HepG2 (cell line): ENCODE data around the gene SLC25A38. TPM values are rescaled to one million over a fixed set of nuclear protein-coding genes. Genes with fewer than 3 reads are reported as not detected.
A peak's percentile ranks its signal among the peaks of the same experiment; 100 is the strongest.

Experiments
- CBX2 ChIP-seq, 2 experiments: fragments of 200-600 bp in 1 of 2; sonication (generic); formaldehyde crosslinking in 1 of 2; IDR thresholded peaks; 2 replicates each; pipeline versions ENCODE4 v1.7.0 to v1.8.1; 2018 to 2022; ENCODE audit warnings: low read depth in 2 of 2, low read length in 1 of 2, mild to moderate bottlenecking in 1 of 2, missing genetic modification reagents in 1 of 2
- DPF2 ChIP-seq: sonication (generic); formaldehyde crosslinking; IDR thresholded peaks from 2 replicates; pipeline ENCODE4 v1.4.0; 2020; ENCODE audit warnings: mild to moderate bottlenecking, low read depth, missing genetic modification reagents, borderline replicate concordance
- EED ChIP-seq: sonication (generic); formaldehyde crosslinking; IDR thresholded peaks from 2 replicates; pipeline ENCODE4 v1.5.0; 2020; ENCODE audit warnings: mild to moderate bottlenecking, missing genetic modification reagents
- ERF ChIP-seq: IDR thresholded peaks from 2 replicates; pipeline ENCODE4 v1.6.1; 2018; ENCODE audit warnings: missing biosample characterization, missing genetic modification reagents
- GPBP1L1 ChIP-seq: sonication (generic); formaldehyde crosslinking; IDR thresholded peaks from 2 replicates; pipeline ENCODE4 v1.5.0; 2020; ENCODE audit warnings: mild to moderate bottlenecking, missing genetic modification reagents
- HMG20A ChIP-seq: IDR thresholded peaks from 2 replicates; pipeline ENCODE4 v1.6.1; 2016; ENCODE audit warnings: borderline replicate concordance
- MAFF ChIP-seq: IDR thresholded peaks from 2 replicates; pipeline ENCODE4 v1.6.1; 2011; ENCODE audit warnings: low read depth, low read length, improper control_type of control experiment
- MIER2 ChIP-seq: IDR thresholded peaks from 2 replicates; pipeline ENCODE4 v1.6.1; 2016; ENCODE audit warnings: missing biosample characterization, missing genetic modification reagents
- MLXIP ChIP-seq: sonication (generic); formaldehyde crosslinking; IDR thresholded peaks from 2 replicates; pipeline ENCODE4 v1.9.0; 2021; ENCODE audit warnings: missing genetic modification reagents, borderline replicate concordance
- REL ChIP-seq: sonication (generic); formaldehyde crosslinking; conservative IDR thresholded peaks from 2 replicates; pipeline ENCODE4 v1.8.0; 2022; ENCODE audit warnings: mild to moderate bottlenecking, missing genetic modification reagents, moderate library complexity
- SNAI1 ChIP-seq: sonication (generic); formaldehyde crosslinking; IDR thresholded peaks from 2 replicates; pipeline ENCODE4 v1.5.0; 2020; ENCODE audit warnings: mild to moderate bottlenecking, missing genetic modification reagents, borderline replicate concordance
- SRSF4 ChIP-seq: fragments of 200-400 bp; formaldehyde crosslinking; IDR thresholded peaks from one replicate; pipeline ENCODE4 v1.6.1; 2018; ENCODE audit warnings: mild to moderate bottlenecking, low read depth, low read length, moderate library complexity; ENCODE audit not compliant: poor library complexity, severe bottlenecking
- TEF ChIP-seq: sonication (generic); formaldehyde crosslinking; IDR thresholded peaks from 2 replicates; pipeline ENCODE4 v1.5.0; 2020; ENCODE audit warnings: missing genetic modification reagents
- ZBTB10 ChIP-seq: sonication (generic); formaldehyde crosslinking; IDR thresholded peaks from 2 replicates; pipeline ENCODE4 v1.4.0; 2020; ENCODE audit warnings: missing genetic modification reagents, borderline replicate concordance
- ZKSCAN5 ChIP-seq: sonication (generic); formaldehyde crosslinking; IDR thresholded peaks from 2 replicates; pipeline ENCODE4 v1.5.1; 2020; ENCODE audit warnings: mild to moderate bottlenecking, missing genetic modification reagents
- ZNF124 ChIP-seq: sonication (generic); formaldehyde crosslinking; IDR thresholded peaks from 2 replicates; pipeline ENCODE4 v1.4.0; 2020; ENCODE audit warnings: missing genetic modification reagents
- ZNF256 ChIP-seq: sonication (generic); formaldehyde crosslinking; conservative IDR thresholded peaks from 2 replicates; pipeline ENCODE4 v1.4.0; 2020; ENCODE audit warnings: missing genetic modification reagents
- ZNF781 ChIP-seq: sonication (generic); formaldehyde crosslinking; IDR thresholded peaks from 2 replicates; pipeline ENCODE4 v1.5.1; 2020; ENCODE audit warnings: borderline replicate concordance, mild to moderate bottlenecking, missing genetic modification reagents; ENCODE audit errors: not compliant biosample characterization
- ZNF784 ChIP-seq: sonication (generic); formaldehyde crosslinking; IDR thresholded peaks from 2 replicates; pipeline ENCODE4 v1.5.1; 2020; ENCODE audit warnings: missing genetic modification reagents, mild to moderate bottlenecking, borderline replicate concordance
- polyA plus RNA-seq, 8 experiments: library from polyadenylated mRNA; depleted of rRNA in 3 of 8; stranded (reverse) in 7 of 8; unstranded in 1 of 8; fragments of >200 nt; fragmentation: Illumina TruSeq in 4 of 8; extraction: Trizol in 4 of 8; gene quantifications; 2 replicates each; pipeline versions ENCODE4 v1.2.1 to v1.2.3, GENCODE V29; 2011 to 2016; ENCODE audit warnings: low read depth in 4 of 8, missing spikeins in 1 of 8, mixed read lengths in 1 of 8; ENCODE audit not compliant: insufficient read depth in 1 of 8
- total RNA-seq, 5 experiments: library from RNA; depleted of rRNA; stranded (reverse); fragments of >200 nt; fragmentation: Illumina TruSeq; extraction: Trizol; gene quantifications; 2 replicates each; pipeline ENCODE4 v1.2.3, GENCODE V29; 2016; ENCODE audit warnings: low read depth in 1 of 5

The SLC25A38 gene
- total and polyA plus RNA-seq, 2 of the 13 experiments (the other 11 are each of a cell fraction or from before 2014, with no cell fraction given) = 32.5 to 35.4 TPM

- no peak for TF ChIP-seq MLXIP (CRISPR knock-in tag)
- no peak for TF ChIP-seq MIER2
- no peak for TF ChIP-seq ZBTB10 (CRISPR knock-in tag)
- TF ChIP-seq MAFF = no peak
- no peak for TF ChIP-seq GPBP1L1
- no peak for TF ChIP-seq EED
- 0 out of 2 replicates have a peak, but pooled peaks have one; percentile 44 for TF ChIP-seq ZNF256 (CRISPR knock-in tag)
- no peak for TF ChIP-seq HMG20A (CRISPR knock-in tag)
- no peak for TF ChIP-seq TEF (CRISPR knock-in tag)
- no peak for TF ChIP-seq ZNF784 (CRISPR knock-in tag)
- TF ChIP-seq ERF (CRISPR knock-in tag) = peak; percentile 65; the same call in 1 of the 2 replicates
- TF ChIP-seq CBX2 (IDR thresholded peaks at IDR 0.05; ENCODE audit: low read depth, low read length) = no peak
- TF ChIP-seq CBX2 (CRISPR knock-in tag; IDR thresholded peaks at IDR 0.05; ENCODE audit: low read depth) = no peak
- TF ChIP-seq ZKSCAN5 (CRISPR knock-in tag) = no peak; the same call in 1 of the 2 replicates
- TF ChIP-seq ZNF124 = peak; percentile 57; the same call in 1 of the 2 replicates
- TF ChIP-seq DPF2 (CRISPR knock-in tag) = no peak
- no peak for TF ChIP-seq ZNF781 (CRISPR knock-in tag)
- no peak for TF ChIP-seq SNAI1
- no peak for TF ChIP-seq SRSF4
- no peak; the same call in 1 of the 2 replicates for TF ChIP-seq REL (CRISPR knock-in tag)
Observed at GRCh38 chr3:39383045-39383880, at the start of gene SLC25A38 (continued).
